Activated T-cell treated with anti-CD3 and anti-CD28 coated beads for 4 hours (primary cell): Measurements from ENCODE around the gene GPR157.
"Not testable (repeated sequence)": the region's sequence is repeated elsewhere in the genome, so short reads cannot be mapped to it uniquely, and the experiment has no call there.

Experiments
- DNase-seq: peaks from one replicate; pipeline ENCODE4 v3.0.0-alpha.2; 2020

GPR157 gene

GRCh38 chr1:9145021-9145668 is 16.2 kb upstream of the GPR157 start:
- no peak for DNase-seq

- DNase-seq: not testable (repeated sequence)
These were observed 15.6 kb upstream of the GPR157 start for GRCh38 chr1:9144494-9144893.

GRCh38 chr1:9143250-9143649 is 14.3 kb upstream of the GPR157 start:
- DNase-seq: no peak

DNA sequence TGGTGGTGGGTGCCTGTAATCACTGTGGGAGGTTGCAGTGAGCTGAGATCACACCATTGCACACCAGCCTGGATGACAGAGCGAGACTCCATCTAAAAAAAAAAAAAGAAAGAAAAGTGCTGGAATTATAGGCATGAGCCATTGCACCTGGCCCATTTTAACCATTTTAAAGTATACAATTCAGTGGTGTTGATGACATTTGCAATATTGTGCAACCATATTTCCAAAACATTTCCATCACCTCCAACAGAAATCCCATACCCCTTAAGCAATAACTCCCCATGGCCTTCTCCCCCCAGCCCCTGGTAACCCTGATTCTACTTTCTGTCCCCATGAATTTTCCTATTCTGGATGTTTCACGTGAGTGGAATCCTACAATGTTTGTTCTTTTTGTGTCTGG is 11.0 kb upstream of the GPR157 start:
- no peak for DNase-seq

- no peak for DNase-seq
These were observed 8.0 kb upstream of the GPR157 start for GRCh38 chr1:9136932-9137331.

DNA sequence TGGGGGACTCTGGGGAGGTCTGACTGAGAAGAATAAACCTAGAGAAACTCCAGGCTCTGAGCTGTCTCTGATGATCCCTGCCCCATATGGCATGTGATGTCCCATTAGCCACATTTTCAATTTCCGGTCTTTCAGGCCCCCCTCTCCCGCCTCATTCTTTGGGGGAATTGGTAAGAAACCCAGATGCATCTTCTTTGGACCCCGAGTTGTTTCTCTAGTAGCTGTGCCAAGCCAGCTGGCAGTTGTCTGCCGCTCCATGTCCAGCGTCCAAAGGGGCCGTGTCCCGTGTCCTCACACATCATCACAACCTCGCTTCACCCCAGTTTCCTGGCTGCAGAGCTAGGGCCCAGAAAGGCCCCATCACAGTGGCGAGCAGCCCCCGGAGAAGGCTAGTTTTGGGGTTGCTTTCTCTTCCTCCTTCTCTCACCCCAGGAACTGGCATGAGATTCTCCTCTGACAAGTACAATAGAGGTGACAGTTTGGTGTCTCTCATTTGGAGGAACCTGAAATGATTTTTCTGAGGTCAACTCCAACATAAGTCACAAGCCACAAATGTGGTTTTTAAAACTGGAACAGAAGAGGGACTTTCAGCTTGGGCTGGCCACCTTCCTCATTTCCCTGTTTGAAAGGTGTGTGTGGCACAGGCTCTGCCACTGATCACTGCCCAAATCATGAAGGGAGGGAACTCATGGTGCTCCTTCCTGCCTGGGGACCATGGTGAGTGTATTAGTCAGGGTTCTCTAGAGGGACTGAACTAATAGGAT is 6.4 kb upstream of the GPR157 start:
- no peak for DNase-seq

DNA sequence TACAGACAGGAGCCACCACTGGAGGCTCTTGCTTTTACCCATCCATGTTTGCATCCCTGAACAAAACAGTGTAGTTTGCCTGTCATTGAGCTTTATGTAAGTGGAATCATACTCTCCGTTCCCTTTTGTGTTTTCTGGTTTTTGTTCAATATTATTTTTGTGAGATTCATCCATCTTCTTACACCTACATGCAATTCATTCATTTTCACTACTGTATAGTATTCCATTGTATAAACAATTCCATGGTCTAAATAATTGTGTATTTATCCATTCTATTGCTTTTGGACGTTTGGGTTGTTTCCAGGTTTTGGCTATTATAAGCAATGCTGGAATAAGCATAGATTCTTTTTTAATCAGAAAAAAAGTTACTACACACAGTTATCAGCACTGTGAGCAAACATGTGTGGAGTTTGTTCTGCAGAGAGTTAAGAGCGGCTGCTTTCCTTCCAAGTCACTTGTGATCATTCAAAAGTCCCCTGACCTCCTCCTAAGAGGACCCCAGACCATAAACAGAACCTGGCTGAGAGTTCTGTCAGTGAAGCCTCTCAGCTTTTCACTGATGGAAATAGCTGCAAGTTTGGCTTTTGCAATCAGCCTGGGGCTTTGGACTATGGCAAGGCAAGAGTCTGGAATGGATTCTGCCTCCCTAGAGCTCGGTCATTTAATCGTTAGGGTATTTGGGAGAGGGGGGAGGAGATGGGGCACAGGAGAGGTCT is 5.1 kb upstream of the GPR157 start:
- no peak for DNase-seq

DNA sequence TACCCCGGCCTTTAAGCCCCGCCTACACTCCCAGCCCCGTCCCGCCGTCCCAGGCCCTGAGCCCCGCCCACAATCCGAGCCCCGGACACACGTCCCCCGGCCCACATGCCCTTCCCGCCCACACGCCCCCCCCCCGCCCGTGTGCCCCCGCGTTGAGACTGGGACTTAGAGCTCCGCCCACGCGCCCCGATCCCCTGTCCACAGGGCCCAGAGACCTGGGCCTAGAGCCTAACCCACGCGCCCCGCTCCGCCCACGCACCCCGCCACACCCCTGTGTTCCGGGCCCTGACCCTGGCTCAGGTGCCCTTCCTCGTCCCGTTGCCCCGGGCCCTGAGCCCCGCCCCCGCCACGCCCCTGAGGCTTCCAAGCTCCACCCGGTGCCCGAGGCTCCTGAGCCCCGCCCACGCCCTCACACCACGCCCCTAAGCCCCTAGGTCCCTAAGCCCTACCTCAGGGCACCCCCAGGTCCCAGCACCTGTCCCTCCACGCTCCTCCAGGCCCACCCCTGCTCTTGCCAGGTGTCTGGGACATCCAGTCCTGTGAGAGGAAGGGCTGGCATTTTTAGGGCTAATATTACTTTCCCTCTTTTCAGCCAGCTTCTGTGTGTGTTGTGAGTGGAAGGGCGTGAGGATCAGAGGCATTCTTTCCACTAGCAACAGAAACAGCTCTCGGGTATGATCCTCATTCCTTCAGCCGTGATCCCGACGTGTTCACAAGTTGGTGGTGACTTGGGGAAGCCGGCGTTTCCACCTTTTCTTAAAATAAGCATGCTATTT is 552 bp upstream of the GPR157 start:
- peak; percentile 83 for DNase-seq

DNA sequence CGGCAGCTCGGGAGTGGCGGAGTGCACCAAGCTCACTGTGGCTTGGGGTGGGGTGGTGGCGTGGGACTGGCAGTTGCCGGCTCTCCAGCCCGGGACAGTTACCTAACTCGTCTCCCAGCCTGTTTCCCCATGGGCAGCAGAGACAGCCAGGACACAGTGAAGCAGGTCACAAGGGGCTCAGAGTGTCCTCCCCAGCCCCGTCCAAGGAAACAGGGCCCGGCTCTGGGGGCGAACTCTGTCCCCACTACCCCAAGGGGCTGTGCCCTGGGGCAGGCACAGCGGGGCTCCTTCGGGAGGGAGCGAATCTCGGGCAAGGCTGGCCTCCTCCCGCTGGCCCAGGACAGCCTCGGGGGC is 759 bp downstream of the GPR157 start:
- no peak for DNase-seq

DNA sequence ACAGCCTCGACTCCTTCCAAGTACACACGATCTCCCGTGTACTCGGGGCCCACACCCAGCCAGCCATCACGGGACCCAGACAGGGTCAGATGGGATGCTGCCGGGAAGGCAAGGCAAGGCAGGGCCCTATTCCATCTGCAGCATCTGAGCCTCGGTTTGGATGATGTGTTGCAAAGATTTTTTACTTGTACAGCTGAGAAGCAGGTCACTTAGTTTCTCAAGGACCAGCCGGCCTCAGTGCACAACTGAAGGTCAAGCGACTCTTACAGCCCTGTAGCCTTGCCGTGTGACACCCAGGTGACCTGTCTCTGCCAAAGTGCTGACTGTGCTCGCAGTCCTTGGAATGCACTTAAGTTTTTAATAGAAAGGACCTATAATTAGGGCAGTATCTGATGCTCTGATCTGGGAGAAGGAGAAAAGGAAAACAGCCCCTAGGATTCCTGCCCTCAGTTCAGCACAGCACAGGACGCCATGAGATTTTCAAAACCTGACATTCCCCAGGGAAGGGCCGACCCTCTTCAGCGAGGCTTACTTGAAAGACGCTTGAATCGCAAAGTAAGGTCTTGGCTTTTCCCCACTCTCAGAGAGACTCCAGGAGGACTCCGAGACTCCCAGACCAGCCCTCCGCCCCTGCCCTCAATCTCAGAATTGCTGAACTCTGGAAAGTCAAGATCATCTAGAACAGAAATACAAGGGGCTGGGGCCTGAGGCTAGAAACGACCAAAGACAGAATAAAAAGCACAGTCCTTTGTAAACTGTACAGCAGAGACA is 1.3 kb downstream of the GPR157 start:
- no peak for DNase-seq

GRCh38 chr1:9126511-9126910 is 2.4 kb downstream of the GPR157 start:
- no peak for DNase-seq

GRCh38 chr1:9125847-9126246 is 3.1 kb downstream of the GPR157 start:
- DNase-seq: not testable (repeated sequence)

- no peak for DNase-seq
These were observed 3.6 kb downstream of the GPR157 start for GRCh38 chr1:9125325-9125724.

DNA sequence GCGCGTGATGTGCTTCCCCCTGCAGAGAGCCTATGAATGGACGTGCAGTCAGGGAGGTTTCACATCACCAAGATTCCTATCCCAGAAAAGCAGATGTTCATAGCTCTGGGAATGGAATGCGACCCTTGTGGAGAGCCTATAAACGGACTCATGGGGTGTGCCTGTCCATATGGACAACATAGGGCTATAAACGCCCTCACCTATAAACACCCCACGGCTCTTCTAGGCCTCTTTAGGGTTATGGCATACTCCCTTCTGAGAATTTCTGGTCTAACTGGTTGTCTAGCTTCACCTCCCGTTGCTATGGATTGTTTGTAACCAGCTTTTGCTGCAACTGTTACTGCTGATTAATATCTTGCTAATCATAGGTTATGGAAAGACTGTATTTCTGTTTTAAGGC is 4.5 kb downstream of the GPR157 start:
- not testable (repeated sequence) for DNase-seq

DNA sequence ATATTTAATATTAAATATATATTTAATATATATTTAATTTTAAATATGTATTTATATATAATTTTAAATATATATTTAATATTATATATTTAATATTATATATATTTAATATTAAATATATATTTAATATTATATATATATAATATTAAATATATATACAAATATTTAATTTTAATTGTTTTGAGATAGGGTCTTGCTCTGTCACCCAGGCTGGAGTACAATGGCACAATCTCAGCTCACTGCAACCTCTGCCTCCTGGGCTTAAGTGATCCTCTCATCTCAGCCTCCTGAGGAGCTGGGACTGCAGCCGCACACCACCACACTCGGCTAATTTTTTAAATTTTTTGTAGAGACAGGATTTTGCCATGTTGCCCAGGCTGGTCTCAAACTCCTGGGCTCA is 5.2 kb downstream of the GPR157 start:
- DNase-seq: not testable (repeated sequence)

GRCh38 chr1:9121496-9122409 is 7.1 kb downstream of the GPR157 start:
- DNase-seq: no peak

GRCh38 chr1:9120312-9120958 is 8.5 kb downstream of the GPR157 start:
- no peak for DNase-seq

- DNase-seq: no peak
These were observed 9.2 kb downstream of the GPR157 start for GRCh38 chr1:9119745-9120144.

- DNase-seq: no peak
These were observed 10.7 kb downstream of the GPR157 start for GRCh38 chr1:9118186-9118585.

DNA sequence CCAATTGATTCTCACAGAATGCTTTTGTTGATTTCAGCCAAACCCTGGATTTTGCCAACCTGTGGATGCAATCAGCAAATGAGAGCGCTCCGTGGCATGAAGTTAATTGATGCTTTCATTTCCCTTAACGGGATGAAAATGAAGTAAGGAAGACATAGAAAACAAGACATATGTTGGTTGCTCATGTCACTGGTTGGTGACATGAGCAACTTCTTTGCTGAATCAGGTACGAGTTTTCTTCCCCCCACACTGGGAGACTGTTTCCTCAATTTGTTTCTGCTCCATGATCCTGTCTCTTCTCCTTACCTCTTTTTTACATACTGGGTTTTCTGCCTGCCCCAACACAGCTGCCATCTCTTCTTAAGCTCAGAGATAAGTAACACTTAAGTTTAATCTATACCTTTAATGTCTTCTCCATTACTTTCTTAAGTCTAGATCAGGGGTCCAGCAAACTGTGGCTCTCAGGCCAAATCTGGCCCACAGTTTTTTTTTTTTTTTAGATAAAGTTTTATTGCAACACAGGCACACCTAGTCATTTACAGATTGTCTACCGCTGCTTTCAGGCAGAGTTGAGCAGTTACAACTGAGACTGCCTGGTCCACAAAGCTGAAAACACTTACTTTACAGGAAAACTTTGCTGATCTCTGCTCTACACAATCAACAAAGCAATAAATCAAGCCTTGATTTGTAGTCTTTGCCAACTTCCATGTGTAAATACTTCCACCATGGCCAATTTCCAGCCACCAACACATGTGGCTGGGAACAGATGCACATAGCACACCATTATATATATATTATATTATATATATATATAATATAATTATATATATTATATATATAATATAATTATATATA is 13.3 kb downstream of the GPR157 start:
- no peak for DNase-seq
